IPS-NIHi11 (cell line): ENCODE measurements around the gene TNK1.
A peak's percentile ranks its signal among the peaks of the same experiment; 100 is the strongest.

Experiments
- DNase-seq: peaks from one replicate; pipeline ENCODE4 v3.0.0; 2012; ENCODE audit warnings: mixed read lengths, low spot score

Gene TNK1

GRCh38 chr17:7391307-7391706 lies 10.4 kb downstream of the TNK1 start:
- no peak for DNase-seq

- DNase-seq, result no peak
Measured at GRCh38 chr17:7392696-7393612, 12.1 kb downstream of the TNK1 start.

DNA sequence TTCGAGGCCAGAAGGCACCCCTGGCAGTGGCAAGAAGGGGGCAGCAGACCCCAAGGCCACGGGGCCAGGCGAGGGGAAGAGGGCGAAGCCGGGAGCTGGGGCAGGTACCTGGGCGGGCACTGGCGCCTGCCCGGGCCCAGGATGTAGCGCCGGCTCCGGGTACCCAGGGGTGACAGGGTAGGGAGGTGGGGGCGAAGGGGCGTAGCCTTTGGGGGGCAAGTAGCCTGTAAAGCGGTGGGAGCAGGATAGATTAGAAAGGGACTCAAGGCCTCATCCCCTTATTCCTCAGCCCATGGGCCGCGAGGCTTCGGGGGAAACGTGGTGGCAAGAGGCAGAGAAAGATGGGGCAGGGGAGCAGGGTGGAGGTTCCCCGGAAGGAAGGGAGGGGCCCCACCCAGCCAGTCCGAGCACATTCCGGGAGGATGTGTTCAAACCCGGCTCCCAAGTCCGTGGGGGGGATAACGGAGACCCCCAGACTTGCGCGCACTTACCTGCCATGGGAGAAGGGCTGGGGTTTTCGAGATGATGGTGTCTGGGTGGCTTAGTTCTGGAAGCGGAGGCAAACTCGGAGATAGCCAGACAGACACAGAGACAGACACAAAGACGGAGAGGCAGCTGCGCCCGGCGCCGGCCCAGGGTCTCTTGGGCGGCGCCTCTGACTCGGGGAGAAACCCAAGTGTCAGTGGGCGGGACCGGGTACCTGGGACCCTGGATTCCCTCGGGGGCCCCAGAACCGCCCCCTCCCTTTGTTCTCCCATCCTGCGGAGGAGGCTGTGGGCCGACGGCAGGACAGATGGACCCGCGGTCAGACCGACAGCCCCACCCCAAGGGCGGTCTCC lies 12.9 kb downstream of the TNK1 start:
- peak; percentile 86 for DNase-seq

GRCh38 chr17:7394452-7395191 lies 13.7 kb downstream of the TNK1 start, which contains the start of gene PLSCR3:
PLSCR3 (minus strand) TSS chr17:7394525; CDS start chr17:7394110, 415 bp downstream.
- DNase-seq, result peak; percentile 97

DNA sequence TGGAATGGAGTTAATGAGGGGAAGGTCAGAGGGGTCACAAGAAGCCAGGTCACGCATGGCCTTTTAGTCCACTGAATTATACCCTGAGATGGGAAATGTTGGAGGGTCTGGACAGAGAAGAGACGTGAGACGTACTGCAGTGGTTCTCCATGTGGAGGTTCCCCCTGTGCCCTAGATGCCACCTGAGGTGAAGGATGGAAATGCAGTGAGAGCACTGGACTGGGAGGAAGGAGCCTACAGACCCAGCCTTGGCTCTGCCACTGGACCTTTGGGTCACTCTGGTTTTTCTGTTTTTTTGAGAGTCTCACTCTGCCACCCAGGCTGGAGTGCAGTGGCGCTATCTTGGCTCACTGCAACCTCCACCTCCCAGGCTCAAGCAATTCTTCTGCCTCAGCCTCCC lies 15.3 kb downstream of the TNK1 start:
- no peak for DNase-seq

GRCh38 chr17:7398612-7399011 lies 17.7 kb downstream of the TNK1 start:
- DNase-seq, result no peak

GRCh38 chr17:7403043-7403726 lies 22.3 kb downstream of the TNK1 start:
- DNase-seq, result no peak

- DNase-seq, result peak; percentile 80
Measured at GRCh38 chr17:7403727-7403976, 22.8 kb downstream of the TNK1 start.

- DNase-seq, result peak; percentile 88
Measured at GRCh38 chr17:7403977-7404736, 23.3 kb downstream of the TNK1 start, which contains the start of gene TMEM256. TMEM256 (minus strand) TSS chr17:7404097; CDS start chr17:7404084, 13 bp downstream.

- peak; percentile 75 for DNase-seq
Measured at GRCh38 chr17:7404737-7405349, 24.0 kb downstream of the TNK1 start.

DNA sequence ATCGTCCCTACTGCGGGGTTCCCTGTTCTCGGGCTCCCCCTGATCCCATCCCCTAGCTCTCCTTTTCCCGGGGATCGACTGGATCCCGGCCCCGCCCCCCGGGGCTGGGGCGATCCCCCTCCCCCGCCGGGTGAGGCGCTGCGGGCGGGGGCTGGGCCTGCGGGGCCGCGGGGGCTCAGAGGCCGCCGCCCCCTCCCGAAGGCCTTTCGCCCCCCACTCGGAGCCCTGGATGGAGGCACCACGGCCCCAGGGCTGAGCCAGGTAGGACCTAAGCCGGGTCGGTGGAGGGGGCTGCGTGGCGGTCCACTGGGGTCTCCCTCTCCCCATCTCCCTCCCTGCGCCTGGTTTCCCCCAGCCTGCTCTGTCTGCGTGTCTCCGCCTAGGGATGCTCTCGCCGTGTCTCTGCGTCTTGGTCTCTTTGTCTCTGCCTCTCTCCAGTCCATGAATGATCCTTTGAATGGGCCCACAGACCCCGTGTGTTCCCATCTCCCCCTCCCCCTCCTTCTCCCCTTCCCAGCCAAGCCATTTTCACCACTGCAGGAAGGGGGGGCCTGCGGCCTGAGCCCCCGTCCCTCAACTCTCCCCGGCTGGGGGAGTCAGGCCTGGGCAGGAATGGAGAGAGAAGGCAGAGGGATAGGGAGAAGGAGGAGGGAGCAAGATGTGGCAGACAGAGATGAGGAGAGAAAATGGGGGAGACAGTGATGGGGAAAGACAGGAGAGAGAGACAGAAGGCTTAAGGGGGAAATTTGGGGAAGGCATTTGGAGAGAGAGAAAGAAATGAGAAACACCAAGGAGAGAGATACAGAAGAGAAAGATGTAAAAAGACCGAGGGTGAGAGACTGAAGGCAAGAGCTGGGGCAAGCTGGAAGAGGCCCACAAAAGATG lies 24.7 kb downstream of the TNK1 start:
- DNase-seq, result peak; percentile 60

DNA sequence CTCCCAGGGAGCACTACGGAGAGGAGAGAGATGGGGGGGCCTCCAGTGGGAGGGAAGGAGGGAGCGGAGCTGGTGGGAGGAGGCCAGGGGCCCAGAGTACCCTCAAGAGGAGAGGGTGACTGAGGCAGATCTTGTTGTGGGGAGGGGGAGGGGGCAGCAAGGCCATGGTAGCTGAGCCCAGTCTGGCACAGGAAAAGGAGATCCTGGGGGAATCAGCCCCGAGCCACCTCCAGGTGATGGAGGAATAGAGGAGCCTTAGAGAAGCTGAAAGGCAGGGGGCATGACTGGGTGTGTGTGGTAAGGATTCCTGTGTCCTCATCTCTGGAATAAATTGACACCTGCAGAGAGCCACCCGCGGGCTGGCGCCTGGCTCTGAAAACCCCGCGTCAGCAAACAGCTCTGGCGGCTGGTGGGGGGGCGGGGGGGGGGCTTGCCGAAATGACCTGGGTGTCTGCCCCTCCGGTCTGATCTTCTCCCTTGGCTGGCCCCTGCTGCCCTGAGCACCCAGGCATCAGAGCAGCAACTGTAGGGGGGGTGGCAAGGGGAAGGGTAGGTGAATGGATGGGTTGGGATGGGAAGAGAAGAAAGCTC lies 25.4 kb downstream of the TNK1 start:
- no peak for DNase-seq

GRCh38 chr17:7407082-7407481 lies 26.2 kb downstream of the TNK1 start:
- DNase-seq, result no peak

DNA sequence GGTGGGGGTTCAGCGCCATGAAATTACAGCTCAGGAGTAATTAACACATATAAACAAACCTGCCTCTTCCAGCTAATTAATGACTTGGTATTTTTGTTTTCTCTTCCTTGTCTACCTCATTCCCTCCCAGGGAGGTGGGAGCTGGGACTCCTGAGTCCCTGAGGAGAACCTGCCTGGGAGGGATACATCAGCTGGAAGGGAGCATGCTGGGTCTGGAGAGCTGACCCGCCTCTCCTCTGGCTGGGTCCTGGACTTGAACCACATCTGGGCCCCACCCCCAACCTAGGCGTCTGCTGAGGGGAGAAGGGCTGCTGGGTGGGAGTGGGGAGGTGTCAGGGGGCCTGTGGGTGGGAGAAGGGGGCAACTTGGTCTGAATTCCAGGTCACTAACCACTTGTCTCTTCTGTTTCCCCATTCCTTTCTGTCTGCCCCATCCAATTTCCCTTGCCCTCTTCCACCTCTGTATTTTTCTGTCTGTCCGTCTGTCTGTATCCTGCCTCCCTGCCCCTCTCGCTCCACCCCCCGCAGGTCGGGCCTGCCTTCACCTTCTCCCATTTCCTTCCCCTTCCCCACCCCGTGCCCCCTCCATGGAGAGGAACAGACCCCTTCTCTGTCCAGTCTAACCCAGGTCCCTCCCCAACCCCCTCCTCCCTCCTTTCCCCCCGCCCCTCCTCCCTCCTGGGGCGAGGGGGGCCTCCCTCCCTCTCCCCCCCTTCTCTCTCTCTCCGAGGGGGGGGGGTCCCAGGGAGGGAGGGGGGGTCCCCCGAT lies 26.8 kb downstream of the TNK1 start, which contains the start of gene NLGN2:
Gene NLGN2, plus strand, starts transcription at position 361 of the 767 bp plus-strand sequence. CDS start 411 bp downstream, outside the sequence.
- DNase-seq, result no peak

DNA sequence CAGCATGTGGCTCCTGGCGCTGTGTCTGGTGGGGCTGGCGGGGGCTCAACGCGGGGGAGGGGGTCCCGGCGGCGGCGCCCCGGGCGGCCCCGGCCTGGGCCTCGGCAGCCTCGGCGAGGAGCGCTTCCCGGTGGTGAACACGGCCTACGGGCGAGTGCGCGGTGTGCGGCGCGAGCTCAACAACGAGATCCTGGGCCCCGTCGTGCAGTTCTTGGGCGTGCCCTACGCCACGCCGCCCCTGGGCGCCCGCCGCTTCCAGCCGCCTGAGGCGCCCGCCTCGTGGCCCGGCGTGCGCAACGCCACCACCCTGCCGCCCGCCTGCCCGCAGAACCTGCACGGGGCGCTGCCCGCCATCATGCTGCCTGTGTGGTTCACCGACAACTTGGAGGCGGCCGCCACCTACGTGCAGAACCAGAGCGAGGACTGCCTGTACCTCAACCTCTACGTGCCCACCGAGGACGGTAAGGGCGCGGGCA lies 27.4 kb downstream of the TNK1 start:
- no peak for DNase-seq

DNA sequence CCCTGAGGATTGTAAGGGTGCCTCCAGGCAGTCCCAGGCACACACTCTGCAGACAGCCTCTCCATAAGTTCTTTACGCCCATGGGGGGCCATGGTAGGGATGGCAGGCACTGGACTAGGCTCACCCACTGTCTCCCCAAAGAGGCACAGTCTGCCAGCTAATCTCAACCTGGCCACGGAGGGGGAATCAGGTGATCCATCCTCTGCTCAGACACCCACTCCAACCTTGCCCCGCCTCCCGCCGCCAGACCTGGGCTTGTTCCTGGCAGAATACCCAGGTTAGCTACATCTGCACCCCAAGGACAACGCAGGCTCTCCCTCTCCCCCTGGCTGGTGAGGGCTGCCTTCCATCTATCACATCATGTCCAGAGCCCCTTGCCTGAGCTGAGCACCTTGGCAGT lies 28.0 kb downstream of the TNK1 start:
- no peak for DNase-seq

DNA sequence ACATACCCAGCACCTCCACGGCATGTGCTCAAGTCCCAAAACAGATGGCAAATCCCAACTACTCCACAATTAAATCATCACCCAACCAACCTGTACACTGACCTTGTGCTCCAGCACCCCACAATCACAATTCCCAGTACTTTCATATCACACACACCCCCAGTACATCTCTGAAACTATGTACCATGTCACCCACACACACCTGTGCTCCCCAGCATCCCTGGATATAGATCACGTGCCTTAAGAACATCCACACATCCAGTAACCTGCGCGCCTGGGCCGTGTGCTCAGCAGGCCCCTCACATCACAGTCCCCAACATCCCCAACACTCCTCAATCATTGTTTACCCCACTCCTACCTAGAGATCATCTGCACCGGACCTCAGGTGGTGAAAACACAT lies 28.8 kb downstream of the TNK1 start:
- no peak for DNase-seq
